K562 (cell line): Measurements from ENCODE around the gene PPP1R37. TPM values are rescaled to one million over a fixed set of nuclear protein-coding genes. Genes with fewer than 3 reads are reported as not detected.

Source experiments
- ASH1L ChIP-seq: fragments of 450-650 bp; IDR thresholded peaks from 2 replicates; pipeline ENCODE4 v1.6.1; 2018; ENCODE audit warnings: borderline replicate concordance, mild to moderate bottlenecking, low read depth; ENCODE audit not compliant: partially characterized antibody
- CBFA2T3 ChIP-seq: fragments of 450-650 bp; IDR thresholded peaks from 2 replicates; pipeline ENCODE4 v1.6.1; 2017
- CBX3 ChIP-seq, 2 experiments: IDR thresholded peaks; 1 replicate in 1 of 2; 2 replicates in 1 of 2; pipeline ENCODE4 v1.6.1; 2012; ENCODE audit warnings: inconsistent platforms in 2 of 2, low read length in 2 of 2, borderline replicate concordance in 1 of 2, control low read depth in 1 of 2
- CREB1 ChIP-seq, 2 experiments: sonication (generic) in 1 of 2; formaldehyde crosslinking in 1 of 2; IDR thresholded peaks; 2 replicates each; pipeline versions ENCODE4 v1.6.1 to v1.8.0; 2012 to 2022; ENCODE audit warnings: inconsistent platforms in 1 of 2, mild to moderate bottlenecking in 1 of 2, missing genetic modification reagents in 1 of 2, moderate library complexity in 1 of 2
- FOXA3 ChIP-seq, 2 experiments: fragments of 450-650 bp in 1 of 2; sonication (generic) in 1 of 2; formaldehyde crosslinking; IDR thresholded peaks in 1 of 2; conservative IDR thresholded peaks in 1 of 2; 2 replicates each; pipeline versions ENCODE4 v1.4.0 to v1.8.0; 2020 to 2022; ENCODE audit warnings: mild to moderate bottlenecking in 2 of 2, missing genetic modification reagents in 1 of 2
- HDAC2 ChIP-seq: fragments of 450-650 bp; IDR thresholded peaks from 2 replicates; pipeline ENCODE4 v1.6.1; 2016; ENCODE audit warnings: mild to moderate bottlenecking
- HNRNPL ChIP-seq: fragments of 200-400 bp; formaldehyde crosslinking; IDR thresholded peaks from 2 replicates; pipeline ENCODE4 v1.6.1; 2017; ENCODE audit warnings: low read depth, mild to moderate bottlenecking, low read length
- HOXB6 ChIP-seq: fragments of 250-450 bp; sonication (Bioruptor Pico); IDR thresholded peaks from 2 replicates; pipeline ENCODE4 v1.5.1; 2022; ENCODE audit warnings: mild to moderate bottlenecking, borderline replicate concordance
- KHSRP ChIP-seq: fragments of 450-650 bp; IDR thresholded peaks from 2 replicates; pipeline ENCODE4 v1.6.1; 2017
- NEUROD1 ChIP-seq: fragments of 150-350 bp; IDR thresholded peaks from 2 replicates; pipeline ENCODE4 v1.6.1; 2014; ENCODE audit warnings: borderline replicate concordance, low read length, low read depth; ENCODE audit not compliant: partially characterized antibody
- NFIX ChIP-seq: fragments of 250-450 bp; sonication (Bioruptor Pico); IDR thresholded peaks from 2 replicates; pipeline ENCODE4 v1.4.0; 2020; ENCODE audit warnings: low read depth, mild to moderate bottlenecking, moderate library complexity
- NFXL1 ChIP-seq: fragments of 450-650 bp; formaldehyde crosslinking; IDR thresholded peaks from 2 replicates; pipeline ENCODE4 v1.4.0; 2021; ENCODE audit warnings: mild to moderate bottlenecking
- PML ChIP-seq: IDR thresholded peaks from 2 replicates; pipeline ENCODE4 v1.6.1; 2012; ENCODE audit warnings: low read length, inconsistent platforms
- POLR2A ChIP-seq: fragments of 450-650 bp; conservative IDR thresholded peaks from 2 replicates; pipeline ENCODE4 v1.6.1; 2016
- SMARCB1 ChIP-seq: IDR thresholded peaks from 2 replicates; pipeline ENCODE4 v1.6.1; 2011; ENCODE audit warnings: improper control_type of control experiment, low read depth; ENCODE audit not compliant: insufficient read length
- SMARCE1 ChIP-seq: fragments of 450-650 bp; IDR thresholded peaks from 2 replicates; pipeline ENCODE4 v1.7.1; 2016; ENCODE audit warnings: mild to moderate bottlenecking
- ZBTB40 ChIP-seq, 2 experiments: fragments of 450-650 bp in 1 of 2; sonication (generic) in 1 of 2; formaldehyde crosslinking in 1 of 2; IDR thresholded peaks; 2 replicates each; pipeline versions ENCODE4 v1.7.1 to v1.9.0; 2016 to 2022; ENCODE audit warnings: inconsistent platforms in 1 of 2, mild to moderate bottlenecking in 1 of 2, missing genetic modification reagents in 1 of 2
- ZNF143 ChIP-seq: sonication (generic); formaldehyde crosslinking; IDR thresholded peaks from 2 replicates; pipeline ENCODE4 v1.9.0; 2022; ENCODE audit warnings: mild to moderate bottlenecking, missing genetic modification reagents
- polyA plus RNA-seq, 8 experiments: library from polyadenylated mRNA; depleted of rRNA in 4 of 8; stranded (reverse) in 5 of 8; unstranded in 3 of 8; fragments of >200 nt; fragmentation: Nextera tagmentation in 2 of 8; fragmentation: Illumina TruSeq in 1 of 8; extraction: Ambion mirVana in 2 of 8; extraction: Trizol in 1 of 8; gene quantifications; 2 replicates each; pipeline versions ENCODE4 v1.2.1 to v1.2.3, GENCODE V29; 2011 to 2014; ENCODE audit warnings: inconsistent platforms in 1 of 8, missing spikeins in 1 of 8
- total RNA-seq, 7 experiments: library from RNA; depleted of rRNA in 6 of 7; stranded (reverse); fragments of >200 nt in 6 of 7; fragmentation: Illumina TruSeq in 2 of 7; extraction: Trizol in 2 of 7; gene quantifications; 2 replicates each; pipeline versions ENCODE4 v1.2.1 to v1.2.3, GENCODE V29; 2011 to 2021; ENCODE audit warnings: low replicate concordance in 1 of 7
- TF ChIP-seq, protein P1 (sequence below): sonication (generic); formaldehyde crosslinking; IDR thresholded peaks from 2 replicates; pipeline ENCODE4 v1.8.1; 2022; ENCODE audit warnings: missing genetic modification reagents

Gene PPP1R37
- total and polyA plus RNA-seq, 9 of the 15 experiments (the other 6 are each of a cell fraction or from before 2014, with no cell fraction given), result 0.04 to 20.3 (median 7.3) TPM

DNA sequence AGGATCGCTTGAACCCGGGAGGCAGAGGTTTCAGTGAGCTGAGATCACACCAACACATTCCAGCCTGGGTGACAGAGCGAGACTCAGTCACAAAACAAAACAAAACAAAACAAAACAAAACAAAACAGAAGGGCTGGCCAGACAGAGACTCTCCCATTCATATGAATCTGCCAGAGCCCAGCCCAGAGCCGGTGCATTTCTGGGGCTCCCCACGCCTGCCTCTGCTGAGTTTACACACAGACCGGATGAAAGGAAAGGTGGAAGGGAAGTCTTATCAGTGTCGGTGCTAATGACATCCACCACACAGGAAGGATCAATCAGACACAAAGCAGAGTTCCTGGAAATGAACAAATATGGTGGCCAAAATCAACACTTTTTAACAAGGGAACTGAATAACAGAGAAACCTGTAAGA is 78.2 kb downstream of the PPP1R37 start (continued):
- TF ChIP-seq ZNF143, result no peak
- TF ChIP-seq KHSRP, result no peak
- no peak for TF ChIP-seq NEUROD1
- TF ChIP-seq POLR2A, result peak; percentile 51; the same call in 1 of the 2 replicates
- TF ChIP-seq CBX3 (IDR thresholded peaks at IDR 0.05; ENCODE audit: borderline replicate concordance in 1 of 2, low read length in 2 of 2), result no peak
- no peak for TF ChIP-seq SMARCB1
- peak in 1 of 2 experiments; percentile 52; a peak in 2 of 4 replicates for TF ChIP-seq FOXA3 (CRISPR knock-in tag; conservative IDR thresholded peaks at IDR 0.05 in 1 of 2, IDR thresholded peaks at IDR 0.05 in 1 of 2)
- TF ChIP-seq NFIX, result no peak
- no peak for TF ChIP-seq HNRNPL
- TF ChIP-seq ASH1L, result no peak
- TF ChIP-seq, protein P1, sequence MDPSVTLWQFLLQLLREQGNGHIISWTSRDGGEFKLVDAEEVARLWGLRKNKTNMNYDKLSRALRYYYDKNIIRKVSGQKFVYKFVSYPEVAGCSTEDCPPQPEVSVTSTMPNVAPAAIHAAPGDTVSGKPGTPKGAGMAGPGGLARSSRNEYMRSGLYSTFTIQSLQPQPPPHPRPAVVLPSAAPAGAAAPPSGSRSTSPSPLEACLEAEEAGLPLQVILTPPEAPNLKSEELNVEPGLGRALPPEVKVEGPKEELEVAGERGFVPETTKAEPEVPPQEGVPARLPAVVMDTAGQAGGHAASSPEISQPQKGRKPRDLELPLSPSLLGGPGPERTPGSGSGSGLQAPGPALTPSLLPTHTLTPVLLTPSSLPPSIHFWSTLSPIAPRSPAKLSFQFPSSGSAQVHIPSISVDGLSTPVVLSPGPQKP, result no peak
- TF ChIP-seq ZBTB40 (IDR thresholded peaks at IDR 0.05), result peak; percentile 72
- TF ChIP-seq ZBTB40 (CRISPR knock-in tag; IDR thresholded peaks at IDR 0.05), result no peak
- TF ChIP-seq NFXL1 (CRISPR knock-in tag), result no peak
- no peak for TF ChIP-seq PML
- TF ChIP-seq CREB1 (IDR thresholded peaks at IDR 0.05), result no peak
- TF ChIP-seq CREB1 (CRISPR knock-in tag; IDR thresholded peaks at IDR 0.05), result no peak
- TF ChIP-seq HDAC2, result 0 out of 2 replicates have a peak, but pooled peaks have one; percentile 34
- peak; percentile 79 for TF ChIP-seq SMARCE1
- peak; percentile 71 for TF ChIP-seq CBFA2T3
- TF ChIP-seq HOXB6 (CRISPR knock-in tag), result no peak
